HCT116 (cell line): ENCODE measurements around the gene GYS1. TPM values are rescaled to one million over a fixed set of nuclear protein-coding genes. Genes with fewer than 3 reads are reported as not detected.
A peak's percentile ranks its signal among the peaks of the same experiment; 100 is the strongest.
"Not testable (repeated sequence)": the region's sequence is repeated elsewhere in the genome, so short reads cannot be mapped to it uniquely, and the experiment has no call there.

Experiments
- ATAC-seq: fragments of 200-7000 bp; cut with Tn5 transposase; 2 replicates; pipeline ENCODE4 v1.9.1; 2020; ENCODE audit warnings: mild to moderate bottlenecking, moderate library complexity
- BruUV-seq: library from RNA; stranded (reverse); fragments of 400-500 nt; replicated peaks from 2 replicates; lab custom pipeline; 2021; lab: Mats Ljungman, UMichigan
- CTCF ChIA-PET: fragments of 300-600 bp; sonication (Branson Sonifier 250); formaldehyde crosslinking; loops from one replicate; lab custom pipeline; 2021; ENCODE audit warnings: antibody characterized with exemption; lab: Charles Lee
- POLR2A ChIA-PET: fragments of 300-600, 350-600 bp; sonication (Branson Sonifier 250); formaldehyde crosslinking; loops from one replicate; lab custom pipeline; 2021; ENCODE audit warnings: antibody characterized with exemption; lab: Charles Lee
- RAD21 ChIA-PET, 2 experiments: fragments of 300-600 bp; sonication (Branson Sonifier 250); formaldehyde crosslinking; loops; one replicate each; lab custom pipeline; 2023; ENCODE audit warnings: low total read pairs in 2 of 2; ENCODE audit not compliant: uncharacterized antibody in 2 of 2, unreplicated experiment in 2 of 2, low non-redundant PET in 1 of 2; lab: Charles Lee
- DNase-seq: peaks from one replicate; pipeline ENCODE4 v3.0.0-alpha.2; 2010; ENCODE audit warnings: low read depth, low spot score
- H2AFZ ChIP-seq: fragments of 200-600 bp; shearing (Covaris generic), sonication (generic); 2 replicates; pipeline ENCODE4 v1.6.1; 2017; ENCODE audit warnings: low read depth, mixed run types, mixed read lengths, antibody characterized with exemption, low read length; ENCODE audit not compliant: poor library complexity, severe bottlenecking
- H3K27ac ChIP-seq: 2 replicates; pipeline ENCODE4 v1.5.1; 2012; ENCODE audit warnings: low read depth, low read length
- H3K27me3 ChIP-seq: fragments of 200-600 bp; sonication (generic); 2 replicates; pipeline ENCODE4 v1.6.1; 2016; ENCODE audit warnings: mixed run types, low read length, mixed read lengths; ENCODE audit not compliant: insufficient read depth
- H3K36me3 ChIP-seq, 2 experiments: fragments of 200-500 bp in 1 of 2; fragments of 200-600 bp in 1 of 2; sonication (Bioruptor generic) in 1 of 2; sonication (generic) in 1 of 2; 2 replicates each; pipeline versions ENCODE4 v1.5.1 to v1.6.1; 2014 to 2016; ENCODE audit warnings: low read length in 2 of 2, inconsistent platforms in 1 of 2, mixed read lengths in 1 of 2, mixed run types in 1 of 2; ENCODE audit not compliant: insufficient read depth in 2 of 2, control insufficient read depth in 1 of 2
- H3K4me1 ChIP-seq, 2 experiments: fragments of 200-600 bp in 1 of 2; sonication (generic) in 1 of 2; 2 replicates each; pipeline versions ENCODE4 v1.5.1 to v1.6.1; 2012 to 2017; ENCODE audit warnings: low read length in 2 of 2, inconsistent platforms in 1 of 2, mild to moderate bottlenecking in 1 of 2, mixed read lengths in 1 of 2, mixed run types in 1 of 2, moderate library complexity in 1 of 2; ENCODE audit not compliant: insufficient read depth in 2 of 2, control insufficient read depth in 1 of 2
- H3K4me2 ChIP-seq: fragments of 200-600 bp; sonication (generic); 2 replicates; pipeline ENCODE4 v1.6.1; 2017; ENCODE audit warnings: mixed run types, low read length, mixed read lengths
- H3K4me3 ChIP-seq, 2 experiments: fragments of 200-600 bp in 1 of 2; sonication (generic) in 1 of 2; replicated peaks in 1 of 2; 2 replicates each; pipeline ENCODE4 v1.5.1; 2011 to 2016; ENCODE audit warnings: low read length in 2 of 2, control low read depth in 1 of 2, low read depth in 1 of 2, mild to moderate bottlenecking in 1 of 2, mixed read lengths in 1 of 2, mixed run types in 1 of 2
- H3K79me2 ChIP-seq: fragments of 200-600 bp; sonication (generic); 2 replicates; pipeline ENCODE4 v1.6.1; 2017; ENCODE audit warnings: mild to moderate bottlenecking, mixed run types, low read length, moderate library complexity, mixed read lengths; ENCODE audit not compliant: insufficient read depth
- H3K9ac ChIP-seq: fragments of 200-600 bp; sonication (generic); 2 replicates; pipeline ENCODE4 v1.6.1; 2016; ENCODE audit warnings: low read length, mixed read lengths
- H3K9me2 ChIP-seq: fragments of 200-600 bp; sonication (generic), shearing (Covaris generic); 2 replicates; pipeline ENCODE4 v1.6.1; 2017; ENCODE audit warnings: mixed run types, mild to moderate bottlenecking, moderate library complexity; ENCODE audit not compliant: insufficient read depth
- H3K9me3 ChIP-seq, 2 experiments: fragments of 200-500 bp in 1 of 2; fragments of 200-600 bp in 1 of 2; sonication (Bioruptor generic) in 1 of 2; sonication (generic) in 1 of 2; 2 replicates each; pipeline ENCODE4 v1.6.1; 2014 to 2017; ENCODE audit warnings: low read length in 2 of 2, mixed read lengths in 2 of 2, inconsistent platforms in 1 of 2, low read depth in 1 of 2, mild to moderate bottlenecking in 1 of 2, mixed run types in 1 of 2, moderate library complexity in 1 of 2; ENCODE audit not compliant: control insufficient read depth in 1 of 2, insufficient read depth in 1 of 2
- H4K20me1 ChIP-seq: fragments of 200-600 bp; sonication (generic), shearing (Covaris generic); 2 replicates; pipeline ENCODE4 v1.6.1; 2017; ENCODE audit warnings: mixed run types, mild to moderate bottlenecking, moderate library complexity; ENCODE audit not compliant: insufficient read depth
- CBX3 ChIP-seq: IDR thresholded peaks from 2 replicates; pipeline ENCODE4 v1.6.1; 2012; ENCODE audit warnings: low read depth
- EGR1 ChIP-seq: IDR thresholded peaks from 2 replicates; pipeline ENCODE4 v1.6.1; 2012; ENCODE audit warnings: low read depth
- EZH2 ChIP-seq: fragments of 200-600 bp; sonication (generic); IDR thresholded peaks from 2 replicates; pipeline ENCODE4 v1.6.1; 2017; ENCODE audit warnings: antibody characterized with exemption, mixed run types
- JUND ChIP-seq: IDR thresholded peaks from 2 replicates; pipeline ENCODE4 v1.6.1; 2012
- MAX ChIP-seq: IDR thresholded peaks from 2 replicates; pipeline ENCODE4 v1.6.1; 2012
- POLR2A ChIP-seq: IDR thresholded peaks from 2 replicates; pipeline ENCODE4 v1.7.0; 2011; ENCODE audit warnings: borderline replicate concordance; ENCODE audit not compliant: insufficient read depth, insufficient read length; ENCODE audit errors: extremely low read depth
- POLR2AphosphoS5 ChIP-seq: IDR thresholded peaks from 2 replicates; pipeline ENCODE4 v1.6.1; 2011; ENCODE audit warnings: mild to moderate bottlenecking, low read depth, low read length, moderate library complexity
- SIN3A ChIP-seq: IDR thresholded peaks from 2 replicates; pipeline ENCODE4 v1.6.1; 2012; ENCODE audit warnings: low read depth
- SP1 ChIP-seq: IDR thresholded peaks from 2 replicates; pipeline ENCODE4 v1.6.1; 2012; ENCODE audit warnings: low read depth
- YY1 ChIP-seq: IDR thresholded peaks from 2 replicates; pipeline ENCODE4 v1.6.1; 2011; ENCODE audit warnings: low read length, low read depth, moderate library complexity, mild to moderate bottlenecking; ENCODE audit not compliant: insufficient replicate concordance; ENCODE audit errors: extremely low read depth
- ZFX ChIP-seq: fragments of 450-650 bp; IDR thresholded peaks from 2 replicates; pipeline ENCODE4 v1.6.1; 2017
- intact Hi-C: fragments of 100-400 bp; cut with micrococcal nuclease; formaldehyde crosslinking; loops from 2 replicates; pipeline ENCODE4 v1.10.0; 2022
- total RNA-seq: library from RNA; stranded (reverse); gene quantifications from one replicate; pipeline ENCODE4 v1.2.1, GENCODE V29; 2021; ENCODE audit not compliant: unreplicated experiment

GYS1 gene
- total RNA-seq, 1 experiment from 2014 or later: 50.7 TPM

- ATAC-seq: peak; percentile 63
- H3K27ac ChIP-seq: peak overlapping the region; percentile 41
- RAD21 ChIA-PET: no interaction called here
- BruUV-seq: no TSS peak
- peaks cover 22 to 44% of the 10 kb centered on the region in 2 experiments for H3K4me1 ChIP-seq
- TF ChIP-seq JUND (peak; percentile 55), YY1 (no peak), MAX (peak; percentile 73), SP1 (peak; percentile 81), POLR2AphosphoS5 (peak; percentile 50), CBX3 (peak; percentile 56; the same call in 1 of the 2 replicates), ZFX (no peak), SIN3A (peak; percentile 64), EZH2 (no peak), EGR1 (peak; percentile 76), POLR2A (no peak)
- H3K4me2 ChIP-seq: peak overlapping the region; percentile 76
- intact Hi-C loops: no loop called here
- peak; percentile 75 for DNase-seq
- no peaks in the 10 kb centered on the region for H3K79me2 ChIP-seq
- H3K9me3 ChIP-seq: no peaks in the 10 kb centered on the region
- H3K9me2 ChIP-seq: no peaks in the 10 kb centered on the region
- H3K36me3 ChIP-seq: no peaks in the 10 kb centered on the region
- peak overlapping the region; percentile 16 to 34; a peak in 3 of 4 replicates for H3K4me3 ChIP-seq
- H3K9ac ChIP-seq: peak overlapping the region; percentile 44
- no peak overlapping the region for H2AFZ ChIP-seq
- no peaks in the 10 kb centered on the region for H4K20me1 ChIP-seq
- CTCF ChIA-PET: interaction anchor here (1.5 kb wide), 1 partner anchor 131 kb away, joined by 6 read pairs; no protein-coding TSS in a partner anchor
- no peaks in the 10 kb centered on the region for H3K27me3 ChIP-seq
- POLR2A ChIA-PET: interaction anchor here (0.7 to 0.9 kb wide), 3 partner anchors 18 to 82 kb away, joined by 3 to 4 read pairs (median 3); partner anchors contain the start of gene NUCB1
Observed at GRCh38 chr19:48926909-48927308, 66.2 kb downstream of the GYS1 start.

- peak overlapping the region; percentile 76 for H3K4me2 ChIP-seq
- H3K9me2 ChIP-seq, BruUV-seq, H3K27me3 ChIP-seq, RAD21 ChIA-PET, intact Hi-C loops, H2AFZ ChIP-seq, H3K4me3 ChIP-seq, H3K79me2 ChIP-seq, H3K27ac ChIP-seq, DNase-seq, H4K20me1 ChIP-seq, H3K36me3 ChIP-seq, H3K9me3 ChIP-seq: not testable (repeated sequence)
- peak overlapping the region; percentile 44 for H3K9ac ChIP-seq
- ChIA-PET POLR2A (interaction anchor here (1.0 to 1.7 kb wide), 3 partner anchors 7 to 52 kb away, joined by 3 to 7 read pairs (median 4); partner anchors contain the start of gene DHDH), CTCF (interaction anchor here (1.5 kb wide), 1 partner anchor 130 kb away, joined by 6 read pairs; no protein-coding TSS in a partner anchor)
- 0 out of 2 replicates have a peak, but pooled peaks have one; percentile 6 for ATAC-seq
- peaks cover 22 to 44% of the 10 kb centered on the region in 2 experiments for H3K4me1 ChIP-seq
Observed at GRCh38 chr19:48925890-48926289, 67.2 kb downstream of the GYS1 start.
